T-cell (primary cell): Measurements from ENCODE around the gene DNAH8. TPM values are rescaled to one million over a fixed set of nuclear protein-coding genes. Genes with fewer than 3 reads are reported as not detected.
A peak's percentile ranks its signal among the peaks of the same experiment; 100 is the strongest.

Experiments
- ATAC-seq, 4 experiments: fragments of 200-7000 bp in 3 of 4; fragments of 150-1000 bp in 1 of 4; cut with Tn5 transposase; replicated peaks in 1 of 4; 1 replicate in 3 of 4; 2 replicates in 1 of 4; pipeline ENCODE4 v1.10.0; 2021; ENCODE audit warnings: moderate library complexity in 3 of 4, mild to moderate bottlenecking in 2 of 4, moderate number of reproducible peaks in 1 of 4
- CTCF ChIA-PET, 2 donors: fragments of 300-600 bp; sonication (Branson Sonifier 250); formaldehyde crosslinking; loops; one replicate each; lab custom pipeline; 2022; ENCODE audit warnings: antibody characterized with exemption in 2 of 2; lab: Charles Lee
- POLR2A ChIA-PET, 2 donors: fragments of 300-600 bp; sonication (Branson Sonifier 250); formaldehyde crosslinking; loops; one replicate each; lab custom pipeline; 2022; ENCODE audit warnings: antibody characterized with exemption in 2 of 2; lab: Charles Lee
- DNase-seq, 35 experiments: peaks; one replicate each; pipeline versions ENCODE4 v3.0.0 to v3.0.0-alpha.2; 2013 to 2023
- H3K27ac ChIP-seq: one replicate; pipeline ENCODE4 v1.5.1; 2013; ENCODE audit warnings: low read length
- H3K27me3 ChIP-seq, 2 experiments: replicated peaks in 1 of 2; 1 replicate in 1 of 2; 2 replicates in 1 of 2; pipeline versions ENCODE4 v1.6.1 to v1.7.0; 2013; ENCODE audit warnings: low read length in 1 of 2, mixed read lengths in 1 of 2; ENCODE audit not compliant: control insufficient read depth in 2 of 2, insufficient read depth in 2 of 2; ENCODE audit errors: extremely low read depth in 1 of 2
- H3K36me3 ChIP-seq, 2 donors: 1 replicate in 1 of 2; 2 replicates in 1 of 2; pipeline versions ENCODE4 v1.6.1 to v1.7.0; 2013; ENCODE audit warnings: low read length in 1 of 2; ENCODE audit not compliant: control insufficient read depth in 2 of 2, insufficient read depth in 1 of 2; ENCODE audit errors: extremely low read depth in 1 of 2
- H3K4me1 ChIP-seq, 2 experiments: 1 replicate in 1 of 2; 2 replicates in 1 of 2; pipeline versions ENCODE4 v1.6.1 to v1.7.0; 2013; ENCODE audit warnings: low read length in 2 of 2, mixed read lengths in 1 of 2; ENCODE audit not compliant: insufficient read depth in 2 of 2, control insufficient read depth in 1 of 2; ENCODE audit errors: extremely low read depth in 1 of 2
- H3K4me3 ChIP-seq, 2 donors: 1 replicate in 1 of 2; 2 replicates in 1 of 2; pipeline versions ENCODE4 v1.5.1 to v1.7.0; 2013; ENCODE audit warnings: mild to moderate bottlenecking in 2 of 2, low read length in 1 of 2, moderate library complexity in 1 of 2; ENCODE audit not compliant: control insufficient read depth in 1 of 2; ENCODE audit errors: extremely low read depth in 1 of 2
- H3K9me3 ChIP-seq: 2 replicates; pipeline ENCODE4 v1.7.0; 2013
- H3K27ac Mint-ChIP-seq, 2 donors: one replicate each; pipeline ENCODE4 v1.8.0; 2020 to 2021; ENCODE audit warnings: mild to moderate bottlenecking in 2 of 2, mixed read lengths in 2 of 2
- H3K27me3 Mint-ChIP-seq, 2 donors: one replicate each; pipeline ENCODE4 v1.8.0; 2021 to 2022; ENCODE audit warnings: mixed read lengths in 2 of 2
- H3K36me3 Mint-ChIP-seq: one replicate; pipeline ENCODE4 v1.8.0; 2021; ENCODE audit warnings: mixed read lengths
- H3K4me1 Mint-ChIP-seq, 3 donors: one replicate each; pipeline ENCODE4 v1.8.0; 2020 to 2022; ENCODE audit warnings: mixed read lengths in 3 of 3, mild to moderate bottlenecking in 1 of 3
- H3K4me3 Mint-ChIP-seq, 3 donors: one replicate each; pipeline ENCODE4 v1.8.0; 2020 to 2022; ENCODE audit warnings: mild to moderate bottlenecking in 3 of 3, mixed read lengths in 3 of 3, moderate library complexity in 3 of 3
- H3K9me3 Mint-ChIP-seq, 3 donors: one replicate each; pipeline ENCODE4 v1.8.0; 2020 to 2022; ENCODE audit warnings: mixed read lengths in 3 of 3
- WGBS: methylation state at CpG from one replicate; pipeline ENCODE4 v1.1.5; 2013; ENCODE audit warnings: missing lambda C conversion rate; ENCODE audit not compliant: insufficient coverage; 5-methylcytosine and 5-hydroxymethylcytosine counted together
- total RNA-seq, 35 experiments: library from RNA in 6 of 35; stranded (reverse) in 6 of 35; fragments of 120-200 nt in 1 of 35; gene quantifications; one replicate each; pipeline versions ENCODE4 v1.2.1 to v1.2.4 and lab custom pipeline; 2013 to 2026

DNAH8 gene
- total RNA-seq, 5 donors from 2014 or later (not counting 1 experiment from before 2014, with no cell fraction given) = 0.03 to 0.12 (median 0.08) TPM; not detected in 1

GRCh38 chr6:38924791-38925509 lies 209.8 kb downstream of the DNAH8 start:
- H3K36me3 Mint-ChIP-seq = no peaks in the 10 kb centered on the region
- no CpG with 5 or more reads among the region's 7 CpGs for whole genome bisulfite sequencing
- no peak for ATAC-seq
- no peaks in the 10 kb centered on the region for H3K4me1 Mint-ChIP-seq
- no peak for DNase-seq
- peaks cover 9 to 26% of the 10 kb centered on the region in 2 donors for H3K27me3 Mint-ChIP-seq
- H3K9me3 Mint-ChIP-seq = no peaks in the 10 kb centered on the region
- peaks cover 0 to 2% of the 10 kb centered on the region in 2 experiments for H3K27me3 ChIP-seq
- no peak overlapping the region for H3K4me3 ChIP-seq
- H3K4me1 ChIP-seq = no peaks in the 10 kb centered on the region
- no peaks in the 10 kb centered on the region for H3K36me3 ChIP-seq
- no peaks in the 10 kb centered on the region for H3K9me3 ChIP-seq
- no peak overlapping the region for H3K27ac ChIP-seq
- H3K27ac Mint-ChIP-seq = no peak overlapping the region
- CTCF ChIA-PET = no interaction called here
- H3K4me3 Mint-ChIP-seq = no peak overlapping the region
- POLR2A ChIA-PET = no interaction called here

- H3K27me3 Mint-ChIP-seq = peaks cover 9 to 30% of the 10 kb centered on the region in 2 donors
- Histone ChIP-seq H3K36me3 (no peaks in the 10 kb centered on the region), H3K27me3 (peaks cover 0 to 2% of the 10 kb centered on the region in 2 experiments), H3K4me3 (no peak overlapping the region), H3K9me3 (no peaks in the 10 kb centered on the region), H3K27ac (no peak overlapping the region), H3K4me1 (no peaks in the 10 kb centered on the region)
- no peaks in the 10 kb centered on the region for H3K9me3 Mint-ChIP-seq
- H3K4me1 Mint-ChIP-seq = no peaks in the 10 kb centered on the region
- H3K36me3 Mint-ChIP-seq = no peaks in the 10 kb centered on the region
- no peak overlapping the region for H3K4me3 Mint-ChIP-seq
- WGBS = no CpG with 5 or more reads among the region's 5 CpGs
- ATAC-seq = no peak
- H3K27ac Mint-ChIP-seq = no peak overlapping the region
- no peak for DNase-seq
- ChIA-PET CTCF (interaction anchor here in 1 of 2 donors (1.7 kb wide), 1 partner anchor 57 kb away, joined by 5 read pairs; no protein-coding TSS in a partner anchor), POLR2A (no interaction called here)
Measured at GRCh38 chr6:38929560-38929959, 214.4 kb downstream of the DNAH8 start.

GRCh38 chr6:38933426-38933825 lies 218.3 kb downstream of the DNAH8 start:
- H3K27me3 ChIP-seq = peaks cover 0 to 2% of the 10 kb centered on the region in 2 experiments
- H3K4me3 ChIP-seq = no peak overlapping the region
- ChIA-PET POLR2A (no interaction called here), CTCF (interaction anchor here in 1 of 2 donors (1.8 kb wide), 1 partner anchor 61 kb away, joined by 7 read pairs; no protein-coding TSS in a partner anchor)
- H3K4me1 ChIP-seq = no peaks in the 10 kb centered on the region
- no peaks in the 10 kb centered on the region for H3K36me3 ChIP-seq
- ATAC-seq (no peak), DNase-seq (peak in 2 of 35 experiments; percentile 3 to 22)
- H3K9me3 ChIP-seq = no peaks in the 10 kb centered on the region
- Mint-ChIP-seq H3K36me3 (no peaks in the 10 kb centered on the region), H3K4me1 (no peaks in the 10 kb centered on the region), H3K4me3 (no peak overlapping the region), H3K27me3 (peaks cover 0 to 12% of the 10 kb centered on the region in 2 donors), H3K9me3 (no peaks in the 10 kb centered on the region), H3K27ac (no peak overlapping the region)
- no peak overlapping the region for H3K27ac ChIP-seq
- WGBS = no CpG with 5 or more reads among the region's 3 CpGs

- DNase-seq (no peak), ATAC-seq (no peak)
- no peak overlapping the region for H3K27ac Mint-ChIP-seq
- ChIA-PET POLR2A (no interaction called here), CTCF (no interaction called here)
- H3K36me3 Mint-ChIP-seq = no peaks in the 10 kb centered on the region
- Histone ChIP-seq H3K27me3 (no peaks in the 10 kb centered on the region), H3K27ac (no peak overlapping the region), H3K9me3 (no peaks in the 10 kb centered on the region), H3K36me3 (no peaks in the 10 kb centered on the region), H3K4me1 (no peaks in the 10 kb centered on the region), H3K4me3 (no peak overlapping the region)
- WGBS = 86% methylated on average over 1 of the region's 1 CpG
- H3K9me3 Mint-ChIP-seq = no peaks in the 10 kb centered on the region
- peaks cover 0 to 2% (median 0%) of the 10 kb centered on the region in 3 donors for H3K4me1 Mint-ChIP-seq
- H3K27me3 Mint-ChIP-seq = peaks cover 0 to 10% of the 10 kb centered on the region in 2 donors
- no peak overlapping the region for H3K4me3 Mint-ChIP-seq
Measured at GRCh38 chr6:38935051-38935450, 219.9 kb downstream of the DNAH8 start.

GRCh38 chr6:38937839-38938613 lies 222.9 kb downstream of the DNAH8 start:
- Mint-ChIP-seq H3K27me3 (peaks cover 0 to 7% of the 10 kb centered on the region in 2 donors), H3K4me3 (no peak overlapping the region), H3K9me3 (no peaks in the 10 kb centered on the region), H3K27ac (no peak overlapping the region), H3K4me1 (peaks cover 0 to 2% (median 0%) of the 10 kb centered on the region in 3 donors), H3K36me3 (no peaks in the 10 kb centered on the region)
- Histone ChIP-seq H3K4me3 (no peak overlapping the region), H3K27ac (no peak overlapping the region), H3K27me3 (peaks cover 0 to 5% of the 10 kb centered on the region in 2 experiments), H3K36me3 (no peaks in the 10 kb centered on the region), H3K9me3 (no peaks in the 10 kb centered on the region), H3K4me1 (no peaks in the 10 kb centered on the region)
- DNase-seq (peak in 2 of 35 experiments; percentile 9 to 28), ATAC-seq (peak in 1 of 4 experiments; percentile 24)
- POLR2A ChIA-PET = no interaction called here
- WGBS = 87% methylated on average over 10 of the region's 15 CpGs
- CTCF ChIA-PET = no interaction called here

GRCh38 chr6:38938741-38939140 lies 223.6 kb downstream of the DNAH8 start:
- no peak overlapping the region for H3K27ac Mint-ChIP-seq
- ChIA-PET CTCF (no interaction called here), POLR2A (no interaction called here)
- no peak overlapping the region for H3K4me3 Mint-ChIP-seq
- Histone ChIP-seq H3K9me3 (no peaks in the 10 kb centered on the region), H3K4me3 (no peak overlapping the region), H3K36me3 (no peaks in the 10 kb centered on the region), H3K27me3 (peaks cover 0 to 5% of the 10 kb centered on the region in 2 experiments), H3K4me1 (no peaks in the 10 kb centered on the region), H3K27ac (no peak overlapping the region)
- DNase-seq (no peak), ATAC-seq (no peak)
- H3K4me1 Mint-ChIP-seq = peaks cover 0 to 2% (median 0%) of the 10 kb centered on the region in 3 donors
- no peaks in the 10 kb centered on the region for H3K36me3 Mint-ChIP-seq
- H3K9me3 Mint-ChIP-seq = no peaks in the 10 kb centered on the region
- peaks cover 0 to 7% of the 10 kb centered on the region in 2 donors for H3K27me3 Mint-ChIP-seq
- WGBS = no CpG with 5 or more reads among the region's 3 CpGs
